Psoas muscle (tissue), 8 donors: ENCODE data around the gene CIB1. TPM values are rescaled to one million over a fixed set of nuclear protein-coding genes. Genes with fewer than 3 reads are reported as not detected.

Source experiments
- ATAC-seq, 4 donors: fragments of 200-7000 bp; cut with Tn5 transposase; one replicate each; pipeline ENCODE4 v1.9.1; 2020; ENCODE audit warnings: moderate library complexity in 3 of 4, mild to moderate bottlenecking in 2 of 4
- DNase-seq, 2 donors: peaks; one replicate each; pipeline ENCODE4 v3.0.0-alpha.2; 2020
- H3K27ac ChIP-seq: fragments of 200-600 bp; one replicate; pipeline ENCODE4 v1.8.0; 2022
- H3K27me3 ChIP-seq, 3 donors: fragments of 200-600 bp in 1 of 3; one replicate each; pipeline versions ENCODE4 v1.6.1 to v1.8.0; 2013 to 2022; ENCODE audit warnings: low read length in 2 of 3, mild to moderate bottlenecking in 2 of 3, moderate library complexity in 1 of 3; ENCODE audit not compliant: insufficient read depth in 3 of 3
- H3K36me3 ChIP-seq, 2 donors: fragments of 200-600 bp in 1 of 2; one replicate each; pipeline versions ENCODE4 v1.6.1 to v1.8.0; 2013 to 2022; ENCODE audit warnings: low read depth in 1 of 2, mild to moderate bottlenecking in 1 of 2, moderate library complexity in 1 of 2; ENCODE audit not compliant: insufficient read depth in 1 of 2
- H3K4me1 ChIP-seq: fragments of 200-600 bp; one replicate; pipeline ENCODE4 v1.8.0; 2022
- H3K4me3 ChIP-seq: fragments of 200-600 bp; one replicate; pipeline ENCODE4 v1.8.0; 2022; ENCODE audit warnings: mild to moderate bottlenecking
- H3K9me3 ChIP-seq: fragments of 200-600 bp; one replicate; pipeline ENCODE4 v1.8.0; 2022
- WGBS, 3 donors: extraction: QIAGEN DNeasy Blood & Tissue Kit; methylation state at CpG; one replicate each; pipeline versions ENCODE4 v1.1.6 to v1.1.7; 2013; 5-methylcytosine and 5-hydroxymethylcytosine counted together
- intact Hi-C, 2 donors: fragments of 100-400 bp; cut with DNase I; formaldehyde crosslinking; loops; one replicate each; pipeline versions ENCODE4 v1.11.0 to v1.14.2; 2022
- polyA plus RNA-seq, 3 donors: library from polyadenylated mRNA; stranded (reverse); fragments of 200-250 nt; gene quantifications; one replicate each; pipeline ENCODE4 v1.2.3, GENCODE V29; 2013
- total RNA-seq, 4 donors: library from RNA; stranded (reverse); fragmentation: NEBNext Ultra II Directional in 2 of 4; extraction: Animal tissue kit (Norgen Biotek cat#: 25700) in 2 of 4; gene quantifications; one replicate each; pipeline versions ENCODE4 v1.2.1 to v1.2.4, GENCODE V29; 2021 to 2023
- TF ChIP-seq, protein P1 (sequence below): fragments of 200-600 bp; IDR thresholded peaks from one replicate; pipeline ENCODE4 v1.8.0; 2022; ENCODE audit warnings: antibody characterized with exemption
- donor health status: healthy with polysubstance abuse.
- donor health status: DM: no; HTN: no; CAD: no; lungs with moderate emphysema.
- donor health status: Bipolar disorder and iron deficiency.
- donor health status: healthy.
- donor health status: DM: yes; HTN: yes; CAD: no.
- donor health status: DM: no; HTN: no; CAD: no.
- donor health status: DM: no; HTN: no; CAD: no.
- donor health status: DM: yes; HTN: yes; CAD: no.

CIB1 gene
- total and polyA plus RNA-seq, 7 donors: 45.7 to 154 (median 58.1) TPM

DNA sequence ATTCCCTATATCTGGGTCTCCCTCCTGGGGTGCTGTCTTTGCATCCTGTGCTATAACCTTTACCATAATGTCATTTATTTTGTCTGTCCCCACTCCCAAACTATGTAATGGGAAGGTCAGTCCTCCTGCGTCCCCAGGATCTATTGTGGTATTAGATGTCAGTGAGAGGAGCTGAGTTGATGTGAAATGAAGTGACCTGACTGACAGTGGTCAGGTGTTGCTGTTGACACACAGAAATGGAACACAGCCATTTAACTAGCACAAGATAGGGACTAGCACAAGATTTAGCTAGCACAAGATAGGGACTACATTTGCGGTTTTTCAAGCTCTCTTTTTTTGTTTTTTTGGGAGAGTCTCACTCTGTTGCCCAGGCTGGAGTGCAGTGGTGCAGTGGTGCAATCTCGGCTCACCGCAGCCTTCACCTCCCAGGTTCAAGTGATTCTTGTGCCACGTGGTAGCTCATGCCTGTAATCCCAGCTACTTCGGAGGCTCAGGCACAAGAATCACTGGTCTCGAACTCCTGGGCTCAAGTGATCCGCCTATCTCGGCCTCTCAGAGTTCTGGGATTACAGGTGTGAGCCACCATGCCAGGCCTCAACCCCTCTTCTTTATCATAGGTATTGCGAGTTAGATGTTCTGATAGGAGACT is 36.9 kb upstream of the CIB1 start:
- H3K9me3 ChIP-seq: no peaks in the 10 kb centered on the region
- peaks cover 5 to 71% of the 10 kb centered on the region in 2 donors for H3K36me3 ChIP-seq
- H3K4me3 ChIP-seq: peak overlapping the region; percentile 39
- peak; percentile 75 to 84 (median 83) for ATAC-seq
- peak overlapping the region; percentile 85 for H3K27ac ChIP-seq
- peaks cover 67% of the 10 kb centered on the region for H3K4me1 ChIP-seq
- no peak for DNase-seq
- 43 to 52% (median 46%) methylated on average over 10 of the region's 10 CpGs for WGBS, 3 donors
- intact Hi-C loops: no loop called here
- TF ChIP-seq, protein P1, sequence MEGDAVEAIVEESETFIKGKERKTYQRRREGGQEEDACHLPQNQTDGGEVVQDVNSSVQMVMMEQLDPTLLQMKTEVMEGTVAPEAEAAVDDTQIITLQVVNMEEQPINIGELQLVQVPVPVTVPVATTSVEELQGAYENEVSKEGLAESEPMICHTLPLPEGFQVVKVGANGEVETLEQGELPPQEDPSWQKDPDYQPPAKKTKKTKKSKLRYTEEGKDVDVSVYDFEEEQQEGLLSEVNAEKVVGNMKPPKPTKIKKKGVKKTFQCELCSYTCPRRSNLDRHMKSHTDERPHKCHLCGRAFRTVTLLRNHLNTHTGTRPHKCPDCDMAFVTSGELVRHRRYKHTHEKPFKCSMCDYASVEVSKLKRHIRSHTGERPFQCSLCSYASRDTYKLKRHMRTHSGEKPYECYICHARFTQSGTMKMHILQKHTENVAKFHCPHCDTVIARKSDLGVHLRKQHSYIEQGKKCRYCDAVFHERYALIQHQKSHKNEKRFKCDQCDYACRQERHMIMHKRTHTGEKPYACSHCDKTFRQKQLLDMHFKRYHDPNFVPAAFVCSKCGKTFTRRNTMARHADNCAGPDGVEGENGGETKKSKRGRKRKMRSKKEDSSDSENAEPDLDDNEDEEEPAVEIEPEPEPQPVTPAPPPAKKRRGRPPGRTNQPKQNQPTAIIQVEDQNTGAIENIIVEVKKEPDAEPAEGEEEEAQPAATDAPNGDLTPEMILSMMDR: no peak
- H3K27me3 ChIP-seq: no peaks in the 10 kb centered on the region

GRCh38 chr15:90268415-90268814 is 34.7 kb upstream of the CIB1 start:
- H3K36me3 ChIP-seq: peaks cover 0 to 64% of the 10 kb centered on the region in 2 donors
- H3K4me1 ChIP-seq: peaks cover 71% of the 10 kb centered on the region
- TF ChIP-seq, protein P1: no peak
- H3K27me3 ChIP-seq: no peaks in the 10 kb centered on the region
- intact Hi-C loops: no loop called here
- WGBS, 3 donors: 32 to 55% (median 47%) methylated on average over 1 of the region's 1 CpG
- H3K27ac ChIP-seq: peak overlapping the region; percentile 48
- H3K4me3 ChIP-seq: peak overlapping the region; percentile 92
- no peak for DNase-seq
- ATAC-seq: no peak
- no peaks in the 10 kb centered on the region for H3K9me3 ChIP-seq

GRCh38 chr15:90266485-90266884 is 32.7 kb upstream of the CIB1 start:
- no peak for ATAC-seq
- H3K4me1 ChIP-seq: peaks cover 53% of the 10 kb centered on the region
- peaks cover 0 to 45% of the 10 kb centered on the region in 2 donors for H3K36me3 ChIP-seq
- H3K27me3 ChIP-seq: no peaks in the 10 kb centered on the region
- H3K9me3 ChIP-seq: no peaks in the 10 kb centered on the region
- H3K27ac ChIP-seq: peak overlapping the region; percentile 100
- TF ChIP-seq, protein P1: no peak
- DNase-seq: no peak
- intact Hi-C loops: no loop called here
- 9 to 13% (median 10%) methylated on average over 15 of the region's 15 CpGs for WGBS, 3 donors
- peak overlapping the region; percentile 92 for H3K4me3 ChIP-seq

DNA sequence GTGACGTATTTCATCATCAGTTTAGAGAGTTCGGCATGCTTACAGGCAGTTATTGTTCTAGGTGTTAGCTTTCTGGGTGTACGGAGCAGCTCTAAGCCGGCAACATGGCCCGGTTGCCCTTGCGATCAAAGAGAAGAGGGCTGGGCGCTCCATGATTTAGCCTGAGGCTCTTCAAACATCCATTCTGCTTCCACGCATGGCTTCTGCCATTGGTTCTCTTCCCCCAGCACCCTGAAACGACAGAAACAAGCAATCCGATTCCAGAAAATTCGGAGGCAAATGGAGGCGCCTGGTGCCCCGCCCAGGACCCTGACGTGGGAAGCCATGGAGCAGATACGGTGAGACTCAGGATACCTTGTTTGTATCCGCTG is 32.3 kb upstream of the CIB1 start:
- peaks cover 48% of the 10 kb centered on the region for H3K4me1 ChIP-seq
- peak; percentile 10 to 18 (median 14) for ATAC-seq
- H3K4me3 ChIP-seq: peak overlapping the region; percentile 92
- WGBS, 3 donors: 0 to 1% (median 0%) methylated on average over 16 of the region's 16 CpGs
- peak overlapping the region; percentile 100 for H3K27ac ChIP-seq
- peak; percentile 43 to 62 for DNase-seq
- intact Hi-C loops: no loop called here
- TF ChIP-seq, protein P1: no peak
- peaks cover 0 to 40% of the 10 kb centered on the region in 2 donors for H3K36me3 ChIP-seq
- H3K27me3 ChIP-seq: no peaks in the 10 kb centered on the region
- H3K9me3 ChIP-seq: no peaks in the 10 kb centered on the region
